Gastrocnemius medialis (tissue), 4 donors: ENCODE measurements around the gene DCTN1.

ENCODE experiments used
- CTCF ChIP-seq, 5 experiments: fragments of 450-650 bp in 3 of 5; fragments of 200-600 bp in 2 of 5; sonication (generic) in 2 of 5; IDR thresholded peaks in 4 of 5; conservative IDR thresholded peaks in 1 of 5; 1 replicate in 4 of 5; 2 replicates in 1 of 5; pipeline ENCODE4 v1.5.1; 2016 to 2019; ENCODE audit warnings: antibody characterized with exemption in 5 of 5, mild to moderate bottlenecking in 3 of 5, moderate library complexity in 3 of 5
- POLR2A ChIP-seq, 2 donors: fragments of 450-650 bp; IDR thresholded peaks; one replicate each; pipeline ENCODE4 v1.6.1; 2017; ENCODE audit warnings: antibody characterized with exemption in 2 of 2, mild to moderate bottlenecking in 2 of 2, moderate library complexity in 2 of 2

GRCh38 chr2:74361327-74361726, 18.8 kb downstream of the DCTN1 start:
- TF ChIP-seq CTCF (IDR thresholded peaks at IDR 0.05 in 4 of 5, conservative IDR thresholded peaks at IDR 0.05 in 1 of 5) (no peak), POLR2A (IDR thresholded peaks at IDR 0.05) (no peak)
